ENCODE results near the gene SORCS2.

The SORCS2 gene

GRCh38 chr4:7653510-7654369 is 461.4 kb downstream of the SORCS2 start:
- DNase-seq (ENCODE audit: low read depth): no peak

GRCh38 chr4:7654550-7655445 is 462.5 kb downstream of the SORCS2 start:
- DNase-seq (ENCODE audit: low read depth): no peak

- no peak for DNase-seq (ENCODE audit: low read depth)
Observed at GRCh38 chr4:7655511-7656243, 463.3 kb downstream of the SORCS2 start.

- no peak for DNase-seq (ENCODE audit: low read depth)
Observed at GRCh38 chr4:7656244-7656800, 464.0 kb downstream of the SORCS2 start.

- no peak for DNase-seq (ENCODE audit: low read depth)
Observed at GRCh38 chr4:7657545-7658297, 465.4 kb downstream of the SORCS2 start.

- DNase-seq (ENCODE audit: low read depth): no peak
Observed at GRCh38 chr4:7658341-7659204, 466.2 kb downstream of the SORCS2 start.

- DNase-seq (ENCODE audit: low read depth): no peak
Observed at GRCh38 chr4:7659429-7660175, 467.3 kb downstream of the SORCS2 start.

- no peak for DNase-seq (ENCODE audit: low read depth)
Observed at GRCh38 chr4:7660176-7661039, 468.1 kb downstream of the SORCS2 start.

- DNase-seq (ENCODE audit: low read depth): no peak
Observed at GRCh38 chr4:7661066-7661748, 468.9 kb downstream of the SORCS2 start.

GRCh38 chr4:7661846-7662506 is 469.6 kb downstream of the SORCS2 start:
- DNase-seq (ENCODE audit: low read depth): no peak

GRCh38 chr4:7662507-7662846 is 470.1 kb downstream of the SORCS2 start:
- no peak for DNase-seq (ENCODE audit: low read depth)

- DNase-seq (ENCODE audit: low read depth): no peak
Observed at GRCh38 chr4:7663075-7663541, 470.8 kb downstream of the SORCS2 start.

- DNase-seq (ENCODE audit: low read depth): no peak
Observed at GRCh38 chr4:7664106-7664505, 471.8 kb downstream of the SORCS2 start.

GRCh38 chr4:7665321-7665720 is 473.0 kb downstream of the SORCS2 start:
- DNase-seq (ENCODE audit: low read depth): no peak

GRCh38 chr4:7666011-7666410 is 473.7 kb downstream of the SORCS2 start:
- DNase-seq (ENCODE audit: low read depth): no peak

GRCh38 chr4:7666744-7667143 is 474.4 kb downstream of the SORCS2 start:
- DNase-seq (ENCODE audit: low read depth): no peak

- no peak for DNase-seq (ENCODE audit: low read depth)
Observed at GRCh38 chr4:7668271-7668670, 475.9 kb downstream of the SORCS2 start.

Data from activated T-helper 1 cell treated with Interleukin-2 at 50 U/mL for 16 hours (primary cell).